GM12872 (cell line): ENCODE results near the gene LDLRAD4.

ENCODE experiments used
- CTCF ChIP-seq: IDR thresholded peaks from 3 replicates; pipeline ENCODE4 v1.5.1; 2011; ENCODE audit warnings: low read depth, mild to moderate bottlenecking, low read length, moderate library complexity; ENCODE audit not compliant: insufficient read depth

Gene LDLRAD4

DNA sequence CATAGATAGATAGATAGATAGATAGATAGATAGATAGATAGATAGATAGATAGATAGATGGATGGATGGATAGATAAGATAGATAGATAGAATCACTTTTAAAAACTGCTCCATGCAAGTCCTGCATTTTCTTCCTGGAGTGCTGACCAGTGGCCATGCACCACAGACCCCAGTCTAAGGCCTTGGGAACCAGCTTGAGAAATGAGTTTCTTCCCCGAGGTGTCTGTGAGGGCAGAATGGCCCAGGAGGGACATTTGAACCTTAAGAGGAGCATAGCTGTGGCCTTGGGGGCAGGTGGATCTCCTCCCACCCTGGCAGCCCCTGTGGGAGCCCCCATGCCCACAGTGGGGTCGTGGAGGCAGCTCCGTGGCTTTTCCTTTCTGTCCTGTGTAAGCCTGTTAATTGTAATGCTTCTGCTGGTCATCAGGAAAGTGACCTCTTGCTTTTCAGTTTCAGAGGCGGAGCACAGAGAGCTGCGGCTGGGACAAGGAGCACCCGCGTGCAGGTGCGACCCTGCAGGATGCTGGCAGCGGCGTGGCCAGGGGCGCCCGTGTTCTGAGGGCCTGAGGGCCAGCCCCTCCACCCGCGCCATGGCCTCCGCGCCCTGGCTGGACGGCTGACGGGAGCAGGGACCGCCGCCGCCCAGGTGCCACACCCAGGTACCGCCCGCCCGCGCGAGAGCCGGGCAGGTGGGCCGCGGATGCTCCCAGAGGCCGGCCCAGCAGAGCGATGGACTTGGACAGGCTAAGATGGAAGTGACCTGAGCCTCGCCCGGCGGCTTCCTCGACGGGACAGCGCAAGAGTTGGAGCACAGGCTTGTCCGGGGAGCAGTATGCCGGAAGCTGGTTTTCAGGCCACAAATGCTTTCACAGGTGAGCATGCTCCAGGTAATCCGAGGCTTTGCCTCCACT is 168.6 kb downstream of the LDLRAD4 start:
- TF ChIP-seq CTCF, result no peak

GRCh38 chr18:13387855-13388548 is 169.4 kb downstream of the LDLRAD4 start:
- TF ChIP-seq CTCF, result no peak

- TF ChIP-seq CTCF, result no peak
Measured at GRCh38 chr18:13388586-13389490, 170.3 kb downstream of the LDLRAD4 start.

DNA sequence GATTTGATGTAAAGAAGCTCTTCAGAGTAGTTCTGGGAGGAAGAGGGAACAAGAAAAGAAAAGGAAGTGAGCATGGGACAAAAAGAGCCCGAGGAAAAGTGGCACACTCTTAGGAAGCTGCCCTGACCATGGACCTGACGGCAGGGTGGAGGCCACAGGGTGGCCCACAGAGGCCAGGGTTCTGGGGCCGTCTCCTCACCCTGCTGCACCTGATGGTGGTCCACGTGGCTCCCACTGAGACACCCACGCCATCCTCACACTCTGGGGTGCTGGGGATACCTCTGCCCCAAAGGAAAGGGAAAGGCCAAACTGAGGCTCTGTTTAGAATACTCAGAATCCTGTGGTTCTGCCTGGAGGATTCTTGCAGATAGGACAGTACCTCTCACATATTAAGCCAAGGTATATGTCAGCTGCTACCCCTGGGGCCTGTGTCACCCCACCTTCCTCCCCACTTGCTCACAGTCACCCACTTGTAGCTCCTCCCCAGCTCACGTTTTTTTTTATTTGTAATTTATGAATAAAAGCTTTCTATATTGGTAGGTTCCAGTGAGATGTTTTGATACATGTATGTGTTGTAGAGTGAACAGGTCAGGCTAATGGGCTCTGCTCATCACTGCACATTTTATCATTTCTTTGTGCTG is 171.1 kb downstream of the LDLRAD4 start:
- no peak for TF ChIP-seq CTCF

DNA sequence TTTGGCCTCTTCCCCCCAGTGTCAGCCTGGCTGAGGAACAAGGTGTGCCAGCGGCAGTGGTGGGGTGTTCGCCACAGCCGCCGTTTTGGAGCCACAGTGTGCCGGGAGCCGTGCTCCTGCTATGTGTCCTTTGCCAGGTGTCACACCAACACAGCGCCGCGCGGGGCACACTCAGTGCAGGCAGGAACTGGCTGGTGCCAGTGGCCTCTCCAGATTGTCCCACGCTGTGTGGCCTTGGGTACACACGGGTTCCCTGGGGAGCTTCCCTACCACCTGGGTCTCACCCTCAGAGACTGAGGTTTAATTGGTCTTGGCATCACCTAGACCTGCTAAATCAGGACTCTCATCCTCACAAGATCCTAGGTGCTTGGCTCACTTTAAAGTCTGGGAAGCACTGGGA is 171.6 kb downstream of the LDLRAD4 start:
- no peak for TF ChIP-seq CTCF

DNA sequence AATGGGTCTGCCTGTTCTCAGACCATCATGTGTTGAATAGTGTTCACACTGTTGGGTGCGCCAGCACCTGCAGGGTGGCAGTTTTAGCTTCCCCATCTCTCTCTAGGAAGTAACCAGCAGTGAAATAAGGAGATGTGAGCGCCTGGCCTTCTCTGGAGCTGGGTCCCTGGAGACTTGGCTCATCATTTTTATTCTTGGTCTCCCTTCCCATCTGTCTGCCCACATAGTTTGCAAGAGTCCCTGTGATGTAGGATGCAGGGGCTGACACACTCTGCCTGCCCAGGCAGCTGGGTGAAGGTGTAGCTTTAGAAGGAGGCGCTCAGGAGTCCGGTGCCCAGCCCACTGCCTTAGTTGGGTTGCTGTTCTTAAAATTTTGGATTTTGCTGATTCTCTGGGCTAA is 172.2 kb downstream of the LDLRAD4 start:
- TF ChIP-seq CTCF, result no peak
